ENCODE results near the gene FAM53B.

- no peak for TF ChIP-seq CTCF (conservative IDR thresholded peaks at IDR 0.05)
- TF ChIP-seq EZH2 (IDR thresholded peaks at IDR 0.05; ENCODE audit: low read depth) = no peak
These were observed 80.3 kb downstream of the FAM53B start for GRCh38 chr10:124663766-124664360.
